HG03439 (cell line): Measurements from ENCODE around the gene IGSF21.
"Not testable (repeated sequence)": the region's sequence is repeated elsewhere in the genome, so short reads cannot be mapped to it uniquely, and the experiment has no call there.

Experiments
- ATAC-seq: cut with Tn5 transposase; IDR thresholded peaks from one replicate; pipeline ENCODE4 v1.9.1; 2021; ENCODE audit warnings: mild to moderate bottlenecking, moderate library complexity; ENCODE audit not compliant: unreplicated experiment

IGSF21 gene

DNA sequence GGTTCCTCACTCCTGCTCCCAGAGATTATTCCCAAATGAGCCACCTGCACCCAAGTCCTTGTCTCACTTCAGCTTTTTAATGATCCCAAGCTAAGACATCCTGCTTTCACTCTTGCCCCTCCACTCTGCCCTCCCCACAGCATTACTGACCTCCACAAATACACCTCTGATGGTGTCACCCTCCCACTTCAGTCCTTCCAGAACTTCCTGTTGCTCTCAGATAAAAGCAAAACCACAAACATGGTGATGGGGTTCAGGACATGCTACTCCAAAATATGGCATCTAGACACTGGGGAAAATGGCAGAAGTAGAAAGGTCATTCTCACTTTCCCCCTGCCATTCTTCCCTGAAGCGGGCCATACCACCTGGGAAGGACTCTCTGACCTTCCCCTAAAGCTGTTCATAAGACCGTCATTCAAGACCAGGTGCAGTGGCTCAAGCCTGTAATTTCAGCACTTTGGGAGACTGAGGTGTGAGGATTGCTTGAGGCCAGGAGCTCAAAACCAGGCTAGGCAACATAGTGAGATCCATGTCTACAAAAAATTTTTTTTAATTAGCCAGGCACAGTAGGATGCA lies 307.4 kb downstream of the IGSF21 start:
- ATAC-seq: no peak

DNA sequence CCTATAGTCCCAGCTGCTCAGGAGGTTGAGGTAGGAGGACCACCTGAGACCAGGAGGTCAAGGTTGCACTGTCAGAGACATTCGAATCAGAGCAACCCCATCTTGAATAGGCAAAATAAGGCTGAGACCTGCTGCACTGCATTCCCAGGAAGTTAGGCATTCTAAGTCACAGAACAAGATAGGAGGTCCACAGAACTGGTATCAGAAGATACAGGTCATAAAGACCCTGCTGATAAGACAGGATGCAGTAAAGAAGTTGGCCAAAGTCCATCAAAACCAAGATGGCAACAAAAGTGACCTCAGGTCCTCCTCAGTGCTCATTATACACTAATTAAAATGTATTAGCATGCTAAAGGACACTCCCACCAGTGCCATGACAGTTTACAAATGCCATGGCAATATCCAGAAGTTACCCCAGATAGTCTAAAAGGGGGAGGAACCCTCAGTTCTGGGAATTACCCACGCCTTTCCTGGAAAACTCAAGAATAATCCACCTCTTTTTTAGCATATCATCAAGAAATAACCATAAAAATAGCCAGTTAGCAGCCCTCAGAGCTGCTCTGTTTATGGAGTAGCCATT lies 307.9 kb downstream of the IGSF21 start:
- ATAC-seq: no peak

DNA sequence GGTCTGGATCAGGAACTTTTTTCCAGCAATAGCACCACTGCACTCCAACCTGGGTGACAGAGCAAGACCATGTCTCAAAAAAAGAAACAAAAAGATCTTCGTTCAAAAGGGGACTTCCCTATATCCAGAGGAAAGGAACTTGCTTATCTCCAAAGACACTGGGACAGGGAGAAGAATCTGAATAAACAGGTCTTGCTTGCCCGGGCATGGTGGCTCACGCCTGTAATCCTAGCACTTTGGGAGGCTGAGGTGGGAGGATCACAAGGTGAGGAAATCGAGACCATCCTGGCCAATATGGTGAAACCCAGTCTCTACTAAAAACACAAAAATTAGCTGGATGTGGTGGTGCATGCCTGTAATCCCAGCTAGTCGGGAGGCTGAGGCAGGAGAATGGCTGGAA lies 308.5 kb downstream of the IGSF21 start:
- ATAC-seq: not testable (repeated sequence)

DNA sequence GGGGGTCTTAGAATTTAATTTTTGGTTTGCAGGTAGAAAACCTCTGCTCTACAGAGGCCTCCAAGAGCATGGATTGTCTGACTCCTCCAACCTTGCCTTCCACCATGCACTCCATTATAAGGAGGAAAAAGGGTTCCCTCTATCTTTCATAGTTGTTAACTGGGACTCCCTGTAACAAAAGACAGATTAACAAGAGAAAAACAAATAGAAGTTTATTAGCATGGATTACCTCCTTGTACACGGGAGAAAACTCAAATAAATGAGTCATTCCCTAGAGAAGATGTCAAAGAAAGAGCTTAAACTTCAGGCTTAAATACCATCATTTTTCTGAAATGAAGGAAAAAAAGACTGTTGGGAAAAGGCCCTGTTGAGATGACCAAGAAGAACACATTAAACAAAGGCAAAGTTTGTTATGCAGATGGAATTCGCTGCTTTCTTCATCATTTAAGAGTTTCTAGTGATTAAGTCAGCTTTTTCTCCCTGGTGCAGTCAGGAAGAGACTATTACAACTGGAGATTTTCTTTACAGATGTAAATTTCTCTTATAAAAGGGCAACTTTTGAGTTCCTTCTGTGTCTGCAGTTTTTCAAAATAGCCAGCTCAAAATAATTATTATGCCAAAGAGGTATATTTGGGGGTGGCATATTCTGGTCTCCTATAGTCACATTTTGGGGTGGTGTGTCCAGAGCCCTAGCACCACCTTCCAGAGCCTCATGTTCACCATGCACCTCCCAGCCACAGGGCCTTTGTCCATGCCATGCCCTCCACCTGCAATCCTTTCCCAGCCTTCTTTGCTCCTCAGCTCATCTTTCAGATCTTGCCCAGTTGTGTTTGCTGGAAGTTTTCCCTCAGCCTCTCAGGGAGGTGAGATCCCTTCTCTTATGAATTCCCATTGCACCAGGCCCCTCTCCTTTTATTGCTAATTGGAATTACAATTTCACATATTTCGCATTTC lies 310.0 kb downstream of the IGSF21 start:
- ATAC-seq: no peak

DNA sequence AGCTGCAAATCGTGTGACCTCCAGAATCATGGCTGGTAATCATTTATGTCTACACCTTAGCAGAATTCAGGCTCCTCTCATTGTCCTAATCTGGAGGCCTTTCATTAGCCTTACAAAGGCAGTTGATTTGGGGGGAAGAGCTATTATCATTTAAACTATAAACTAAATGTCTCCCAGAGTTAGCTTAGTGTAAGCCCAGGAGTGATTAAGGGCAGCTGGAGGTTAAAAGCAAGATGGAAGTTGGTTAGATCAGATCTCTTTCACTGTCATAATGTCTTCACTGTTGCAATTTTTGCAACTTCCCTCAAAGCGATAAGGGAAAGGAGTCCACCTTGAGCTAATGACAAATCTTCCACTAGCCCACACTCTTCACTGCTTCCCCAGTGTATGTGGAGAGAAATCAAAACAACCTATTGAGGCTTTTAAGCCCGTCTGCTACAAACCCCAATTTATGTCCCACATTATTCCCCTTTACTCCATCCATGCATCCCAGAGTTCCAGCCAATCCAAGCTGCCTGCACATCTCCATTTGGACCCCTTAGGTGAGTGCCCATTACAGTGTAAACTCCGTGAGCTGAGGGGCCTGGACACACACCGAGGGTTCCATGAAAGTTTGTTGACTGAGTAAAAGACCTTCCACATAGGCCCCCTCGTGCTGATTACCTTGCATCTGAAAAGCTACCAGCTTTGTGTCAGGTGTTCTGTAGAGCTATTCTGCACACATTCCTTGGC lies 311.7 kb downstream of the IGSF21 start:
- no peak for ATAC-seq

DNA sequence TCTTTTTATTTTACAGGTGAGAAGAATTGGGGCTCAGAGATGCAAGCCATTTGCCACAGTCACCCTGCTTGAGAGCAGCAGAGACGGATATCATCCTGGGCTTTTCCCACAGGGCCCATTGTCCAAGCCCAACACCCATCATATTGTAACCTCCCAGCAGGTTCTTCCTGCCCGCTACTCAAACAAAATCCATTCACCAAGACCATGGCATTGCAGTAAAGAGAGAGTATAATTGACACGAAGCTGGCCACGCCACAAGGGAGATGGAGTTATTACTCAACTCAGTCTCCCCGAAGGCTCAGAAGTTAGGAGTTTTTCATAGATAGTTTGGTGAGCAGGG lies 312.2 kb downstream of the IGSF21 start:
- no peak for ATAC-seq

DNA sequence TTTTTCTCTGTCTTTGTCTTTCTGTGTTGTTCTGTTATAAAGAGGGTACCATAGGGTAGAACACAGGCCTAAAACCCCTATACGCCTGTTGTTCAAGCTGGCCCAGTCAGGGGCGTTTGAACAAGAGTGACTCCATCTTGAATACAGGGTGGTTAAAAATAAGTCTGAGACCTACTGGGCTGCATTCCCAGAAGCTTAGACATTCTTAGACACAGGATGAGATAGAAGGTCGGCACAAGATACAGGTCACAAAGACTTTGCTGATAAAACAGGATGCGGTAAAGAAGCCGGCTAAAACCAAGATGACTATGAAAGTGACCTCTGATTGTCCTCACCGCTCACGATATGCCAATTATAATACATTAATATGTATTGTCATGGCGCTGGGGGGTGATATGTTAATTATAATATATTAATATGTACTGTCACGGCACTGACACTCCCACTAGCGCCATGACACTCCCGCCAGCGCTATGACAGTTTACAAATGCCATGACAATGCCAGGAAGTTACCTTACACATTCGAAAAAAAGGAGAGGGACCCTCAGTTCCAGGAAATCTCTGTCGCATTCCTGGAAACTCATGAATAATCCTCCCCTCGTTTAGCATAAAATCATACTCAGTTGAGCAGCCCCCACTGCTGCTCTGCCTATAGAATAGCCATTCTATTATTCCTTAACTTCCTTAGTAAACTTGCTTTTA lies 314.6 kb downstream of the IGSF21 start:
- ATAC-seq: no peak

DNA sequence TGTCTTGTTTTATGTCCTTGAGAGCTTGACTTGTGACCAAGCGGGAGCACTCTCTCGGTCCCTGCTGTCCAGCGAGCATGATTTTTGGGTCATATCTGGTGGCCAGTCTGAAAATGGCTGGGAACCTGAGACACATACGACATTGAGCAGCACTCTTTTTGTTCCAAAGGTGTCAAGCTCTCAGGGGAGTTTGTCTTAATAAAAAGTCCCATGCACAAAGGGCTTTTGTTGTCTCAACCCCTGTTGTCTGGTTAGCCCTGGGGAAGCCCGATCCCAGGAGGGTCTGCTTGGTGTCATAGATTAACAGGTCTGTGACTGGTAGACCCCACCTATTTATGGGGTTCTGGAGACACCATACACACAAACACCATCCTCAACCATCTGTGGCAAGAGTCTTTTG lies 315.4 kb downstream of the IGSF21 start:
- no peak for ATAC-seq

DNA sequence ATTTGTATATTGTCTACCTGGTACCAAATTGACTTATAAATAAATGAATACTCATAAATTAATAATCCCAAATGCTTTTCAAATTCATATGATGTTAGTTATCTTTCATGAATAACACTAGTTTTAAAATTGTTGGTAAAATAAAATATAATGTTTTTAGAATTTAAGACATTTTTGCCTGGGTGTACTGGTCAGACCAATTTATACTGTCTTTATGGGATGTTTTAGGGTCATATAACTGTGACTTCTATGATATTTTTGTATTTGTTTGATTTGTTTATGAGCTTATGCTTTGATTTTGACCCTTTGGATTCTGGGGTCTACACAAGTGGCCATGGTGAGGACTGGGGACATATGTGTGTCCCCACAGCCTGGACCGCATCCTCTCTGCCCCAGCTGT lies 319.0 kb downstream of the IGSF21 start:
- no peak for ATAC-seq
